Left lung (tissue), 10 donors: Measurements from ENCODE around the gene FAM149B1. TPM values are rescaled to one million over a fixed set of nuclear protein-coding genes. Genes with fewer than 3 reads are reported as not detected.

Source experiments
- ATAC-seq: fragments of 200-7000 bp; cut with Tn5 transposase; one replicate; pipeline ENCODE4 v1.9.1; 2020; ENCODE audit warnings: moderate library complexity
- DNase-seq, 4 donors: peaks; one replicate each; pipeline ENCODE4 v3.0.0-alpha.2; 2013 to 2020
- H3K27ac ChIP-seq, 2 donors: fragments of 200-600 bp; sonication (generic) in 1 of 2; one replicate each; pipeline versions ENCODE4 v1.5.0 to v1.8.0; 2020 to 2021
- H3K27me3 ChIP-seq, 2 donors: fragments of 200-600 bp; sonication (generic) in 1 of 2; one replicate each; pipeline versions ENCODE4 v1.5.0 to v1.8.0; 2020 to 2021
- H3K36me3 ChIP-seq, 2 donors: fragments of 200-600 bp; sonication (generic) in 1 of 2; one replicate each; pipeline versions ENCODE4 v1.5.0 to v1.8.0; 2020 to 2021
- H3K4me1 ChIP-seq, 2 donors: fragments of 200-600 bp; one replicate each; pipeline ENCODE4 v1.8.0; 2021
- H3K4me3 ChIP-seq, 2 donors: fragments of 200-600 bp; sonication (generic) in 1 of 2; one replicate each; pipeline versions ENCODE4 v1.5.0 to v1.8.0; 2020 to 2021; ENCODE audit warnings: mild to moderate bottlenecking in 1 of 2
- H3K9me3 ChIP-seq, 2 donors: fragments of 200-600 bp; sonication (generic) in 1 of 2; one replicate each; pipeline versions ENCODE4 v1.5.0 to v1.8.0; 2020 to 2021
- intact Hi-C, 2 donors: fragments of 100-400 bp; cut with DNase I; formaldehyde crosslinking; loops; one replicate each; pipeline versions ENCODE4 v1.11.2 to v1.14.2; 2022
- polyA plus RNA-seq, 6 donors: library from polyadenylated mRNA; unstranded; fragments of 120-200 nt; gene quantifications; one replicate each; pipeline ENCODE4 v1.2.1, GENCODE V29; 2013; ENCODE audit not compliant: insufficient read length in 6 of 6
- total RNA-seq, 2 donors: library from RNA; stranded (reverse); fragmentation: NEBNext Ultra II Directional; extraction: Animal tissue kit (Norgen Biotek cat#: 25700); gene quantifications; one replicate each; pipeline ENCODE4 v1.2.1, GENCODE V29; 2021
- TF ChIP-seq, protein P1 (sequence below), 2 donors: fragments of 200-600 bp; sonication (generic) in 1 of 2; IDR thresholded peaks; one replicate each; pipeline versions ENCODE4 v1.5.0 to v1.8.0; 2021; ENCODE audit warnings: antibody characterized with exemption in 2 of 2
- donor health status: DM: no; HTN: yes; CAD: no.
- donor health status: DM: no; HTN: no; CAD: no.

FAM149B1 gene
- total and polyA plus RNA-seq, 8 donors, result 20.4 to 58.8 (median 49.8) TPM

- Histone ChIP-seq H3K36me3 (peaks cover 0 to 59% of the 10 kb centered on the region in 2 donors), H3K9me3 (no peaks in the 10 kb centered on the region), H3K4me3 (no peak overlapping the region), H3K4me1 (peaks cover 1 to 41% of the 10 kb centered on the region in 2 donors), H3K27me3 (no peaks in the 10 kb centered on the region), H3K27ac (no peak overlapping the region)
- intact Hi-C loops, result no loop called here
- no peak for ATAC-seq
- no peak for DNase-seq
- TF ChIP-seq, protein P1, sequence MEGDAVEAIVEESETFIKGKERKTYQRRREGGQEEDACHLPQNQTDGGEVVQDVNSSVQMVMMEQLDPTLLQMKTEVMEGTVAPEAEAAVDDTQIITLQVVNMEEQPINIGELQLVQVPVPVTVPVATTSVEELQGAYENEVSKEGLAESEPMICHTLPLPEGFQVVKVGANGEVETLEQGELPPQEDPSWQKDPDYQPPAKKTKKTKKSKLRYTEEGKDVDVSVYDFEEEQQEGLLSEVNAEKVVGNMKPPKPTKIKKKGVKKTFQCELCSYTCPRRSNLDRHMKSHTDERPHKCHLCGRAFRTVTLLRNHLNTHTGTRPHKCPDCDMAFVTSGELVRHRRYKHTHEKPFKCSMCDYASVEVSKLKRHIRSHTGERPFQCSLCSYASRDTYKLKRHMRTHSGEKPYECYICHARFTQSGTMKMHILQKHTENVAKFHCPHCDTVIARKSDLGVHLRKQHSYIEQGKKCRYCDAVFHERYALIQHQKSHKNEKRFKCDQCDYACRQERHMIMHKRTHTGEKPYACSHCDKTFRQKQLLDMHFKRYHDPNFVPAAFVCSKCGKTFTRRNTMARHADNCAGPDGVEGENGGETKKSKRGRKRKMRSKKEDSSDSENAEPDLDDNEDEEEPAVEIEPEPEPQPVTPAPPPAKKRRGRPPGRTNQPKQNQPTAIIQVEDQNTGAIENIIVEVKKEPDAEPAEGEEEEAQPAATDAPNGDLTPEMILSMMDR (IDR thresholded peaks at IDR 0.05), result no peak
These were observed 6.8 kb upstream of the FAM149B1 start for GRCh38 chr10:73161079-73161478.

DNA sequence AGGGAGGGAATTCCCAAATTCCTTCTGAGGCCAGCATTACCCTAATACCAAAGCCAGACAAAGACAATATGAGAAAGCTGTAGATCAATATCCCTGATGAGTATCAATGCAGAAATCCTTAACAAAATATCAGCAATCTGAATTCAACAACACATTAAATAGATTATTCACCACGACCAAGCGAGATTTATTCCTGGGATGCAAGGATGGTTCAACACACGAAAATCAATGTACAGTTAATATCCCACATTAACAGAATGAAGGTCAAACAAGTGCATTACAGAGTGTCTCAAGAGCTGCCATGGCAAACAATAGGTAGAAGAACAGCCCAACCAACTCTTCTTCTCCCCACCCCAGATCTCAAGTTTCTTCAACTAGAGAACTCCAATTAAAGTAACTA is 6.3 kb upstream of the FAM149B1 start:
- Histone ChIP-seq H3K9me3 (no peaks in the 10 kb centered on the region), H3K36me3 (peaks cover 0 to 53% of the 10 kb centered on the region in 2 donors), H3K27me3 (no peaks in the 10 kb centered on the region), H3K4me3 (no peak overlapping the region), H3K27ac (no peak overlapping the region), H3K4me1 (peaks cover 3 to 47% of the 10 kb centered on the region in 2 donors)
- TF ChIP-seq, protein P1 (IDR thresholded peaks at IDR 0.05), result no peak
- no peak for ATAC-seq
- intact Hi-C loops, result no loop called here
- no peak for DNase-seq

DNA sequence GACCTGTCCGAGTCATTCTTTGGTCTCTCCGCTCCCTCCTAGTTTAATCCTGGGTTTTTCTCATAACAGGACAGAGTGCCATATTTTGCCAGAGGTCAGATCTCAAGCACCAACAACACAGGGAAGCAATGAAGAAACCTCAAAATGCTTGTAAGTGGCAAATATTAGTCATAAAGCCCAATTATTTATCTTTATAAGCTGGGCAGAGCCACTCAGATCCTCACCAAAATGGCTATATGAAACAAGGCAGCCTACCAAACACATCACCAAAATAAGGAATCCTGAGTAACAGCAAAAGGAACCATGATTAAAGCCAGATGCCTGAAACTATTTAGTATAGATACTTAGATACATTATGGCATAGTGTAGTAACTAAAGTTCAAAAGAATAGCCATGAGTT is 4.8 kb upstream of the FAM149B1 start:
- intact Hi-C loops, result no loop called here
- Histone ChIP-seq H3K4me1 (peaks cover 6 to 56% of the 10 kb centered on the region in 2 donors), H3K9me3 (no peaks in the 10 kb centered on the region), H3K27me3 (no peaks in the 10 kb centered on the region), H3K4me3 (no peak overlapping the region), H3K27ac (no peak overlapping the region), H3K36me3 (peaks cover 0 to 42% of the 10 kb centered on the region in 2 donors)
- TF ChIP-seq, protein P1 (IDR thresholded peaks at IDR 0.05), result no peak
- ATAC-seq (no peak), DNase-seq (no peak)

DNA sequence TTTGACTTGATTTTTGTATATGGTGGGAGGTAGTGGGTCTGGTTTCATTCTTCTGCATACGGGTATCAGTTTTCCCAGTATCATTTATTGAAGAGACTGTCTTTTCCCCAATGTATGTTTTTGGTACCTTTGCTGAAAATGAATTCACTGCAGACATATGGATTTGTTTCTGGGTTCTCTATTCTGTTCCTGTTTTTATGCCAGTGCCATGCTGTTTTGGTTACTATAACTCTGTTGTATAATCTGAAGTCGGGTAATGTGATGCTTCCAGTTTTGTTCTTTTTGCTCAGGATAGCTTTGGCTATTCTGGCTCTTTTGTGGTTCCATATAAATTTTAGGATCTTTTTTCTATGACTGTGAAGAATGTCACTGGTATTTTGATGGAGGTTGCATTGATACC is 947 bp upstream of the FAM149B1 start:
- peak overlapping the region; percentile 79 to 95 for H3K4me3 ChIP-seq
- H3K36me3 ChIP-seq, result peaks cover 0 to 20% of the 10 kb centered on the region in 2 donors
- peaks cover 6 to 64% of the 10 kb centered on the region in 2 donors for H3K4me1 ChIP-seq
- TF ChIP-seq, protein P1 (IDR thresholded peaks at IDR 0.05), result no peak
- no peaks in the 10 kb centered on the region for H3K9me3 ChIP-seq
- DNase-seq, result no peak
- ATAC-seq, result no peak
- peak overlapping the region in 1 of 2 donors; percentile 94 for H3K27ac ChIP-seq
- intact Hi-C loops, result no loop called here
- no peaks in the 10 kb centered on the region for H3K27me3 ChIP-seq

- H3K9me3 ChIP-seq, result no peaks in the 10 kb centered on the region
- DNase-seq (no peak), ATAC-seq (no peak)
- intact Hi-C loops, result no loop called here
- H3K4me1 ChIP-seq, result peaks cover 6 to 59% of the 10 kb centered on the region in 2 donors
- H3K4me3 ChIP-seq, result peak overlapping the region; percentile 79 to 95
- TF ChIP-seq, protein P1 (IDR thresholded peaks at IDR 0.05), result no peak
- no peaks in the 10 kb centered on the region for H3K27me3 ChIP-seq
- H3K27ac ChIP-seq, result peak overlapping the region; percentile 94 to 95
- H3K36me3 ChIP-seq, result peaks cover 0 to 16% of the 10 kb centered on the region in 2 donors
These were observed 499 bp upstream of the FAM149B1 start for GRCh38 chr10:73167458-73167782.
